Panc1 (cell line): ENCODE data around the gene ATP6V1C2. TPM values are rescaled to one million over a fixed set of nuclear protein-coding genes. Genes with fewer than 3 reads are reported as not detected.

Experiments used
- ATAC-seq: fragments of 200-7000 bp; cut with Tn5 transposase; 2 replicates; pipeline ENCODE4 v1.9.1; 2020; ENCODE audit warnings: mild to moderate bottlenecking, moderate library complexity
- BruUV-seq: library from RNA; stranded (reverse); fragments of 400-500 nt; replicated peaks from 2 replicates; lab custom pipeline; 2021; lab: Mats Ljungman, UMichigan
- CTCF ChIA-PET: fragments of 300-600 bp; sonication (Branson Sonifier 250); formaldehyde crosslinking; loops from one replicate; lab custom pipeline; 2022; ENCODE audit warnings: antibody characterized with exemption; lab: Charles Lee
- POLR2A ChIA-PET: fragments of 300-600 bp; sonication (Branson Sonifier 250); formaldehyde crosslinking; loops from one replicate; lab custom pipeline; 2022; ENCODE audit warnings: antibody characterized with exemption; lab: Charles Lee
- DNase-seq: peaks from one replicate; pipeline ENCODE4 v3.0.0-alpha.2; 2010; ENCODE audit warnings: low read depth, low spot score
- H3K27ac ChIP-seq: 2 replicates; pipeline ENCODE4 v1.5.1; 2011; ENCODE audit warnings: mild to moderate bottlenecking, low read length, inconsistent platforms
- H3K27me3 ChIP-seq: fragments of 200-500 bp; sonication (Bioruptor generic); 2 replicates; pipeline ENCODE4 v1.6.0; 2014; ENCODE audit warnings: low read length, inconsistent platforms; ENCODE audit not compliant: control insufficient read depth, insufficient read depth
- H3K36me3 ChIP-seq: fragments of 200-500 bp; sonication (Bioruptor generic); 2 replicates; pipeline ENCODE4 v1.5.1; 2014; ENCODE audit warnings: inconsistent platforms, mild to moderate bottlenecking, low read length, moderate library complexity; ENCODE audit not compliant: control insufficient read depth, insufficient read depth
- H3K4me1 ChIP-seq: 2 replicates; pipeline ENCODE4 v1.5.1; 2011; ENCODE audit warnings: inconsistent platforms, mild to moderate bottlenecking, low read length, moderate library complexity; ENCODE audit not compliant: control insufficient read depth, insufficient read depth
- H3K4me3 ChIP-seq, 2 experiments: 2 replicates each; pipeline ENCODE4 v1.5.1; 2011 to 2012; ENCODE audit warnings: low read depth in 2 of 2, low read length in 2 of 2, mild to moderate bottlenecking in 2 of 2, inconsistent platforms in 1 of 2, moderate library complexity in 1 of 2
- H3K9me3 ChIP-seq: fragments of 200-500 bp; sonication (Bioruptor generic); 2 replicates; pipeline ENCODE4 v1.5.1; 2014; ENCODE audit warnings: low read depth, mild to moderate bottlenecking, inconsistent platforms, low read length, moderate library complexity; ENCODE audit not compliant: control insufficient read depth, insufficient read depth
- CTCF ChIP-seq: fragments of 450-650 bp; IDR thresholded peaks from 2 replicates; pipeline ENCODE4 v1.5.1; 2017; ENCODE audit warnings: mild to moderate bottlenecking
- POLR2AphosphoS5 ChIP-seq: IDR thresholded peaks from 2 replicates; pipeline ENCODE4 v1.6.1; 2012; ENCODE audit warnings: mild to moderate bottlenecking, low read depth, low read length, moderate library complexity
- REST ChIP-seq, 2 experiments: IDR thresholded peaks; 2 replicates each; pipeline ENCODE4 v1.6.1; 2011 to 2012; ENCODE audit warnings: low read depth in 2 of 2, control low read depth in 1 of 2, low read length in 1 of 2, mild to moderate bottlenecking in 1 of 2, moderate library complexity in 1 of 2; ENCODE audit not compliant: insufficient read depth in 1 of 2
- SIN3A ChIP-seq: IDR thresholded peaks from 2 replicates; pipeline ENCODE4 v1.6.1; 2012; ENCODE audit warnings: low read depth, mild to moderate bottlenecking, low read length, moderate library complexity, borderline replicate concordance; ENCODE audit not compliant: insufficient read depth
- TCF7L2 ChIP-seq: IDR thresholded peaks from 2 replicates; pipeline ENCODE4 v1.6.1; 2011; ENCODE audit warnings: mild to moderate bottlenecking, low read depth, low read length, inconsistent platforms
- in situ Hi-C: cut with HindIII; loops from 2 replicates; pipeline ENCODE4 v1.10.0; 2016; ENCODE audit warnings: low sequenced_read_pairs, low pct_unique_long_range_greater_than_20kb
- intact Hi-C: fragments of 100-400 bp; cut with micrococcal nuclease; formaldehyde crosslinking; loops from one replicate; pipeline ENCODE4 v1.10.0; 2022; ENCODE audit not compliant: unreplicated experiment
- total RNA-seq: library from RNA; stranded (reverse); gene quantifications from one replicate; pipeline ENCODE4 v1.2.1, GENCODE V29; 2021; ENCODE audit not compliant: unreplicated experiment

The ATP6V1C2 gene
- total RNA-seq, 1 experiment from 2014 or later, result 0.54 TPM

DNA sequence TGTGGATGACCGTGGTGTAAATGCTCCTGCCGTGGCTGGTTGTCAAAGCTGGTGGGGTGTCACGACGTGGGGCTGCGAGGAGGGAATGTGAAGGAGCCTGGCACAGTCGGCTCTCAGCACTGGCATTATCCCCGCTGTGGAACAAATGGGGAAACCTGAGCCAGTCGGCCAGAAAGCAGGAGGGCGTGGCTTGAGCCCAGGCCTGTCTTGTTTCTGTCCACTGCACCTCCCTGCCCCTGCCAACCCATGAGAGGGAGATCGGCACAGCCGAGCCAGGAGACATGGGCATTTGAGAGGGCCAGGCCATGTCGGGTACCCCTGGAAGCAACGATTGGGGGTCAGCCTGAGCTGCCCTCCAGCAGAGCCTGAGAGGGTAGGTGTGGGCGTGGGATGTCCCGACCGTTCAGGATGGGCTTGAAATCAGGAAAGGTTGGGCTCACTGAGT lies 46.7 kb downstream of the ATP6V1C2 start:
- DNase-seq, result no peak
- intact Hi-C loops, result no loop called here
- POLR2A ChIA-PET, result no interaction called here
- no peaks in the 10 kb centered on the region for H3K4me1 ChIP-seq
- CTCF ChIA-PET, result no interaction called here
- no peak for ATAC-seq
- no peak overlapping the region for H3K4me3 ChIP-seq
- H3K27me3 ChIP-seq, result no peaks in the 10 kb centered on the region
- BruUV-seq, result no TSS peak
- TF ChIP-seq POLR2AphosphoS5, result no peak
- no peak for TF ChIP-seq CTCF
- no peak for TF ChIP-seq REST (IDR thresholded peaks at IDR 0.05; ENCODE audit: insufficient read depth in 1 of 2, low read depth in 2 of 2, low read length in 1 of 2)
- no peak for TF ChIP-seq SIN3A
- TF ChIP-seq TCF7L2, result no peak
- no peaks in the 10 kb centered on the region for H3K9me3 ChIP-seq
- H3K36me3 ChIP-seq, result no peaks in the 10 kb centered on the region
- no peak overlapping the region for H3K27ac ChIP-seq
- in situ Hi-C loops, result no loop called here

GRCh38 chr2:10770956-10771750 lies 49.7 kb downstream of the ATP6V1C2 start:
- ChIA-PET CTCF (no interaction called here), POLR2A (no interaction called here)
- intact Hi-C loops (no loop called here), in situ Hi-C loops (no loop called here)
- H3K27me3 ChIP-seq, result no peaks in the 10 kb centered on the region
- no peaks in the 10 kb centered on the region for H3K4me1 ChIP-seq
- H3K36me3 ChIP-seq, result no peaks in the 10 kb centered on the region
- no peak overlapping the region for H3K4me3 ChIP-seq
- no peak for ATAC-seq
- BruUV-seq, result no TSS peak
- no peak for TF ChIP-seq REST (IDR thresholded peaks at IDR 0.05; ENCODE audit: insufficient read depth in 1 of 2, low read depth in 2 of 2, low read length in 1 of 2)
- no peak for TF ChIP-seq POLR2AphosphoS5
- no peak for TF ChIP-seq SIN3A
- TF ChIP-seq CTCF, result no peak
- no peak for TF ChIP-seq TCF7L2
- H3K9me3 ChIP-seq, result no peaks in the 10 kb centered on the region
- no peak overlapping the region for H3K27ac ChIP-seq
- DNase-seq, result no peak
